GM13976 (cell line): Measurements from ENCODE around the gene RPS6KL1.

ENCODE experiments used
- DNase-seq: peaks from one replicate; pipeline ENCODE4 v3.0.0; 2012; ENCODE audit warnings: low spot score
- in situ Hi-C: fragments of 300-500 bp; cut with MboI; formaldehyde crosslinking; loops from one replicate; pipeline ENCODE4 v1.12.0; 2022; ENCODE audit warnings: low sequenced_read_pairs, mixed read lengths, inconsistent platforms; ENCODE audit not compliant: unreplicated experiment
- TF ChIP-seq, protein P1 (sequence below): IDR thresholded peaks from 2 replicates; pipeline ENCODE4 v1.5.1; 2012; ENCODE audit warnings: borderline replicate concordance, mild to moderate bottlenecking; ENCODE audit not compliant: insufficient read depth; ENCODE audit errors: extremely low read depth, missing control alignments, control extremely low read depth

The RPS6KL1 gene

GRCh38 chr14:74896400-74896799, 26.7 kb downstream of the RPS6KL1 start:
- TF ChIP-seq, protein P1, sequence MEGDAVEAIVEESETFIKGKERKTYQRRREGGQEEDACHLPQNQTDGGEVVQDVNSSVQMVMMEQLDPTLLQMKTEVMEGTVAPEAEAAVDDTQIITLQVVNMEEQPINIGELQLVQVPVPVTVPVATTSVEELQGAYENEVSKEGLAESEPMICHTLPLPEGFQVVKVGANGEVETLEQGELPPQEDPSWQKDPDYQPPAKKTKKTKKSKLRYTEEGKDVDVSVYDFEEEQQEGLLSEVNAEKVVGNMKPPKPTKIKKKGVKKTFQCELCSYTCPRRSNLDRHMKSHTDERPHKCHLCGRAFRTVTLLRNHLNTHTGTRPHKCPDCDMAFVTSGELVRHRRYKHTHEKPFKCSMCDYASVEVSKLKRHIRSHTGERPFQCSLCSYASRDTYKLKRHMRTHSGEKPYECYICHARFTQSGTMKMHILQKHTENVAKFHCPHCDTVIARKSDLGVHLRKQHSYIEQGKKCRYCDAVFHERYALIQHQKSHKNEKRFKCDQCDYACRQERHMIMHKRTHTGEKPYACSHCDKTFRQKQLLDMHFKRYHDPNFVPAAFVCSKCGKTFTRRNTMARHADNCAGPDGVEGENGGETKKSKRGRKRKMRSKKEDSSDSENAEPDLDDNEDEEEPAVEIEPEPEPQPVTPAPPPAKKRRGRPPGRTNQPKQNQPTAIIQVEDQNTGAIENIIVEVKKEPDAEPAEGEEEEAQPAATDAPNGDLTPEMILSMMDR, result no peak
- DNase-seq, result no peak
- in situ Hi-C loops, result no loop called here

GRCh38 chr14:74893614-74894091, 29.4 kb downstream of the RPS6KL1 start:
- DNase-seq, result no peak
- TF ChIP-seq, protein P1, result no peak
- in situ Hi-C loops, result no loop called here

- no peak for DNase-seq
- TF ChIP-seq, protein P1, result no peak
- in situ Hi-C loops, result no loop called here
These were observed 30.3 kb downstream of the RPS6KL1 start for GRCh38 chr14:74892745-74893144.

DNA sequence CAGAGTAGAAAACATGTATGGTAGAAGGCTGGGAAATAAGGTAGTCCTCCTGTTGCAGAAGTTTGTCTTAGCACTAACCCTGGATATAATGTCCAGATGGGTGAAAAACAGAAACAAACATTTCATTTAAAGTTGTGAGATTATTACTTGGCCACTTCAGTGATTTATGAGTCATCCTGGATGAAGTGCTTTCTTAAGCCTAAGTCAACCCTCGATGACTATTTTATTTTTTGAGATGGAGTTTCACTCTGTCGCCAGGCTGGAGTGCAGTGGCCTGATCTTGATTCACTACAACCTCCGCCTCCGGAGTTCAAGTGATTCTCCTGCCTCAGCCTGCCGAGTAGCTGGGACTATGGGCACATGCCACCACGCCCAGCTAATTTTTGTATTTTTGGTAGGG, 31.2 kb downstream of the RPS6KL1 start:
- TF ChIP-seq, protein P1, result no peak
- no peak for DNase-seq
- in situ Hi-C loops, result no loop called here

DNA sequence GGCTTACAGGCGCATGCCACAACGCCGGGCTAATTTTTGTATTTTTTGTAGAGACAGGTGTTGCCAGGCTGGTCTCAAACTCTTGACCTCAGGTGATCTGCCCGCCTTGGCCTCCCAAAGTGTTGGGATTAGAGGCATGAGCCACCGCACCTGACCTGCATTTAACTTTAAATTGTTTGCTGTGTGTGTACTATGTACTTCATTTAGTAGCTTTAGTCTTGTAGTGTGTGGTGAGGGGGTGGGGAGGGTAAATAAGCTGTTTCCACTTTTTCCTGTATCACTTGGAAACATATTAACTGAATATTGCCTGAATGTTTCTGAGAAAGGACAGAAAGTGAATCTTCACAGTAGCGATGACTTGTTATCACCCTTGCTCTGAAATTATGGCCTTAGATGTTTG, 32.8 kb downstream of the RPS6KL1 start:
- TF ChIP-seq, protein P1, result no peak
- in situ Hi-C loops, result no loop called here
- no peak for DNase-seq

- DNase-seq, result no peak
- in situ Hi-C loops, result no loop called here
- TF ChIP-seq, protein P1, result no peak
These were observed 34.6 kb downstream of the RPS6KL1 start for GRCh38 chr14:74888164-74889158.
